Thoracic aorta (tissue), 2 donors: Measurements from ENCODE around the gene PPP1R13B. TPM values are rescaled to one million over a fixed set of nuclear protein-coding genes. Genes with fewer than 3 reads are reported as not detected.
"Not testable (repeated sequence)": the region's sequence is repeated elsewhere in the genome, so short reads cannot be mapped to it uniquely, and the experiment has no call there.

Experiments used
- ATAC-seq: fragments of 150-250 bp; one replicate; pipeline ENCODE4 v1.8.0; 2017; ENCODE audit warnings: low read depth; ENCODE audit not compliant: insufficient number of reproducible peaks, low FRiP score
- DNase-seq: peaks from one replicate; pipeline ENCODE4 v3.0.0-alpha.2; 2020; ENCODE audit warnings: low spot score
- H3K27ac ChIP-seq, 2 donors: fragments of 200-600 bp; sonication (generic); 1 replicate in 1 of 2; 2 replicates in 1 of 2; pipeline ENCODE4 v1.5.1; 2016; ENCODE audit warnings: mild to moderate bottlenecking in 2 of 2, moderate library complexity in 2 of 2
- H3K27me3 ChIP-seq: fragments of 200-600 bp; sonication (generic); replicated peaks from 2 replicates; pipeline ENCODE4 v1.6.0; 2016; ENCODE audit warnings: mild to moderate bottlenecking; ENCODE audit not compliant: insufficient read depth
- H3K36me3 ChIP-seq: fragments of 200-600 bp; sonication (generic); one replicate; pipeline ENCODE4 v1.5.1; 2016
- H3K4me1 ChIP-seq, 2 donors: fragments of 200-600 bp; sonication (generic); 1 replicate in 1 of 2; 2 replicates in 1 of 2; pipeline versions ENCODE4 v1.5.1 to v1.6.0; 2016; ENCODE audit warnings: low read depth in 2 of 2, mild to moderate bottlenecking in 1 of 2; ENCODE audit not compliant: control insufficient read depth in 1 of 2
- H3K4me3 ChIP-seq: fragments of 200-600 bp; sonication (generic); 2 replicates; pipeline ENCODE4 v1.5.1; 2016; ENCODE audit warnings: mild to moderate bottlenecking
- H3K9me3 ChIP-seq: fragments of 200-600 bp; sonication (generic); 2 replicates; pipeline ENCODE4 v1.5.1; 2016
- CTCF ChIP-seq: fragments of 200-600 bp; sonication (generic); IDR thresholded peaks from one replicate; pipeline ENCODE4 v1.5.1; 2019; ENCODE audit warnings: antibody characterized with exemption
- total RNA-seq, 2 donors: library from RNA; depleted of rRNA; stranded (reverse); fragments of >200 nt; gene quantifications; one replicate each; pipeline versions ENCODE4 v1.1.0 to v1.2.3, GENCODE V29; 2016

The PPP1R13B gene
- total RNA-seq, 2 donors from 2014 or later: 10.7 to 15.3 TPM

- ATAC-seq (no peak), DNase-seq (no peak)
- Histone ChIP-seq H3K36me3 (no peaks in the 10 kb centered on the region), H3K27me3 (no peaks in the 10 kb centered on the region), H3K9me3 (no peaks in the 10 kb centered on the region), H3K4me1 (no peaks in the 10 kb centered on the region), H3K4me3 (no peak overlapping the region), H3K27ac (no peak overlapping the region)
- TF ChIP-seq CTCF: no peak
These were observed 44.9 kb upstream of the PPP1R13B start for GRCh38 chr14:103892247-103892646.

- DNase-seq: no peak
- Histone ChIP-seq H3K4me1 (no peaks in the 10 kb centered on the region), H3K36me3 (no peaks in the 10 kb centered on the region), H3K27me3 (no peaks in the 10 kb centered on the region), H3K4me3 (no peak overlapping the region), H3K27ac (no peak overlapping the region), H3K9me3 (no peaks in the 10 kb centered on the region)
- ATAC-seq: no peak
- TF ChIP-seq CTCF: no peak
These were observed 44.4 kb upstream of the PPP1R13B start for GRCh38 chr14:103891667-103892215.

- Histone ChIP-seq H3K9me3 (no peaks in the 10 kb centered on the region), H3K27ac (no peak overlapping the region), H3K4me1 (no peaks in the 10 kb centered on the region), H3K4me3 (no peak overlapping the region), H3K27me3 (no peaks in the 10 kb centered on the region), H3K36me3 (no peaks in the 10 kb centered on the region)
- no peak for TF ChIP-seq CTCF
- DNase-seq: no peak
- no peak for ATAC-seq
These were observed 43.7 kb upstream of the PPP1R13B start for GRCh38 chr14:103890821-103891666.

GRCh38 chr14:103890052-103890371, 42.6 kb upstream of the PPP1R13B start:
- H3K4me1 ChIP-seq: no peaks in the 10 kb centered on the region
- DNase-seq (no peak), ATAC-seq (no peak)
- H3K27me3 ChIP-seq: no peaks in the 10 kb centered on the region
- no peak for TF ChIP-seq CTCF
- no peaks in the 10 kb centered on the region for H3K9me3 ChIP-seq
- no peak overlapping the region for H3K27ac ChIP-seq
- H3K4me3 ChIP-seq: no peak overlapping the region
- no peaks in the 10 kb centered on the region for H3K36me3 ChIP-seq

GRCh38 chr14:103889313-103890051, 42.1 kb upstream of the PPP1R13B start:
- Histone ChIP-seq H3K27me3 (no peaks in the 10 kb centered on the region), H3K27ac (no peak overlapping the region), H3K9me3 (no peaks in the 10 kb centered on the region), H3K4me3 (no peak overlapping the region), H3K36me3 (no peaks in the 10 kb centered on the region), H3K4me1 (no peaks in the 10 kb centered on the region)
- ATAC-seq (no peak), DNase-seq (no peak)
- TF ChIP-seq CTCF: no peak

GRCh38 chr14:103889002-103889312, 41.6 kb upstream of the PPP1R13B start:
- DNase-seq, H3K36me3 ChIP-seq, H3K9me3 ChIP-seq, H3K4me1 ChIP-seq, H3K27me3 ChIP-seq, H3K27ac ChIP-seq, ATAC-seq, H3K4me3 ChIP-seq: not testable (repeated sequence)
